Mesendoderm (in vitro differentiated cells): ENCODE results near the gene JUNB.

ENCODE experiments used
- DNase-seq: peaks from one replicate; pipeline ENCODE4 v3.0.0; 2013
- H2AK5ac ChIP-seq: 2 replicates; pipeline ENCODE4 v1.6.1; 2013; ENCODE audit warnings: low read length, inconsistent platforms
- H2BK120ac ChIP-seq: 2 replicates; pipeline ENCODE4 v1.6.1; 2013; ENCODE audit warnings: low read depth, mild to moderate bottlenecking, low read length, moderate library complexity, mixed read lengths
- H2BK15ac ChIP-seq: replicated peaks from 2 replicates; pipeline ENCODE4 v1.6.1; 2013; ENCODE audit warnings: low read depth, mild to moderate bottlenecking, moderate library complexity
- H2BK5ac ChIP-seq: 2 replicates; pipeline ENCODE4 v1.6.1; 2013; ENCODE audit warnings: low read length, inconsistent platforms
- H3K18ac ChIP-seq: 2 replicates; pipeline ENCODE4 v1.6.1; 2013; ENCODE audit warnings: mild to moderate bottlenecking, low read length, mixed read lengths
- H3K23ac ChIP-seq: one replicate; pipeline ENCODE4 v1.6.1; 2013; ENCODE audit warnings: low read length
- H3K27ac ChIP-seq: 2 replicates; pipeline ENCODE4 v1.5.1; 2013; ENCODE audit warnings: low read depth, mild to moderate bottlenecking, inconsistent platforms, low read length, moderate library complexity
- H3K27me3 ChIP-seq: 2 replicates; pipeline ENCODE4 v1.6.1; 2013; ENCODE audit warnings: low read length, control low read depth, mild to moderate bottlenecking, inconsistent platforms; ENCODE audit not compliant: insufficient read depth, poor library complexity
- H3K36me3 ChIP-seq: 2 replicates; pipeline ENCODE4 v1.6.1; 2013; ENCODE audit warnings: low read length, inconsistent platforms; ENCODE audit not compliant: control insufficient read depth, insufficient read depth
- H3K4ac ChIP-seq: one replicate; pipeline ENCODE4 v1.6.1; 2013; ENCODE audit warnings: low read depth, mild to moderate bottlenecking, low read length, moderate library complexity
- H3K4me1 ChIP-seq: 2 replicates; pipeline ENCODE4 v1.6.1; 2013; ENCODE audit warnings: low read depth, low read length, inconsistent platforms; ENCODE audit not compliant: control insufficient read depth
- H3K4me2 ChIP-seq: 2 replicates; pipeline ENCODE4 v1.6.1; 2013; ENCODE audit warnings: low read length
- H3K4me3 ChIP-seq: 2 replicates; pipeline ENCODE4 v1.5.1; 2013; ENCODE audit warnings: mild to moderate bottlenecking, low read length
- H3K56ac ChIP-seq: one replicate; pipeline ENCODE4 v1.6.1; 2013; ENCODE audit warnings: low read length
- H3K79me1 ChIP-seq: 2 replicates; pipeline ENCODE4 v1.6.1; 2013; ENCODE audit warnings: low read length, inconsistent platforms
- H3K79me2 ChIP-seq: 2 replicates; pipeline ENCODE4 v1.6.1; 2013; ENCODE audit warnings: mild to moderate bottlenecking, low read length; ENCODE audit not compliant: control insufficient read depth, insufficient read depth
- H3K9ac ChIP-seq: 2 replicates; pipeline ENCODE4 v1.6.1; 2013; ENCODE audit warnings: low read length, inconsistent platforms
- H4K5ac ChIP-seq: one replicate; pipeline ENCODE4 v1.6.1; 2013; ENCODE audit warnings: low read length
- H4K8ac ChIP-seq: one replicate; pipeline ENCODE4 v1.6.1; 2013; ENCODE audit warnings: low read depth, mild to moderate bottlenecking, control low read depth, low read length, moderate library complexity
- WGBS: extraction: QIAGEN DNeasy Blood & Tissue Kit; methylation state at CpG from one replicate; pipeline ENCODE4 v1.1.7; 2013; ENCODE audit warnings: low lambda C conversion rate, missing lambda C conversion rate; ENCODE audit not compliant: insufficient coverage; ENCODE audit errors: extremely low coverage; 5-methylcytosine and 5-hydroxymethylcytosine counted together

JUNB gene

GRCh38 chr19:12785431-12786031 lies 5.8 kb upstream of the JUNB start:
- no peak overlapping the region for H3K9ac ChIP-seq
- no peak overlapping the region for H4K5ac ChIP-seq
- DNase-seq: no peak
- H3K23ac ChIP-seq: no peak overlapping the region
- H3K79me1 ChIP-seq: no peaks in the 10 kb centered on the region
- no peak overlapping the region for H3K4ac ChIP-seq
- H3K27me3 ChIP-seq: no peaks in the 10 kb centered on the region
- H4K8ac ChIP-seq: no peak overlapping the region
- peak overlapping the region; percentile 78 for H2AK5ac ChIP-seq
- H2BK5ac ChIP-seq: no peak overlapping the region
- H2BK120ac ChIP-seq: no peak overlapping the region
- H3K56ac ChIP-seq: peak overlapping the region; percentile 67
- no peak overlapping the region for H3K18ac ChIP-seq
- peaks cover 15% of the 10 kb centered on the region for H3K4me1 ChIP-seq
- H3K27ac ChIP-seq: no peak overlapping the region
- no peak overlapping the region for H3K4me2 ChIP-seq
- no peak overlapping the region for H2BK15ac ChIP-seq
- H3K4me3 ChIP-seq: no peak overlapping the region
- no peaks in the 10 kb centered on the region for H3K36me3 ChIP-seq
- no peaks in the 10 kb centered on the region for H3K79me2 ChIP-seq
- no CpG with 5 or more reads among the region's 4 CpGs for WGBS

DNA sequence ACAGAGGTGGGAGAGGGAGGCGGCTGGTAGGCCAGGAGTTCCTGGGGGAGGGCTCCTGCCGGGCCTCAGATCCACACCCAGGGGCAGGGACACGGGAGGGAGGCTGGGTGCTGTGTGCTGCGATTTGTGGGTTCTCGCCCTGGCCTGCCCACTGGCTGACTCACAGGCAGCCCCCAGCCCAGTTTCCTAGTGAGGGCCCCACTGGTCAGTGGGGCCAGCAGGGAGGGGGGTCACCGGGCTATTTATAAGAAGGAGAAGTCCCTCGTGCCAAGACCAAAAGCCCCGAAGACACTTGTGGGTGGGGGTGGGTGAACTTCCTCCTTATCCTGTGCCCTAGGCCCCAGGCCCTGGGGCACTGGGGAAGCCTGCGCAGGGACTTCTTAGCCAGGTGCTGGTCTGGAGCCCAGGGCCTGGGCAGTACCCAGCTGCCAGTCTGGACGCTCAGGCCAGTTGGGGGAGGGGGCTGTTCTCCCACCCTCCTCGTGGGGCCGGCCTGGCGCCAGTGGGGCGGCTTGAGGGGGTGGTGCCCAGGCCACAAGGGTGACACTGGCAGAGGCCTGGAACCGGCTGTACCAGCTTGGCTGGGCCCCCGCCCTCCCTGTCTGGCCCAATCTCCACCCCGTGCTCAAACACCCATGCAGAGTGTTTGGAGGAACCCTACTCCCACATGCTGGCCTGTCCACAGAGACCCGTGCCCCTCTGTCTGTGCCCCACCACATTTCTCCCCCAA lies 5.0 kb upstream of the JUNB start:
- H4K8ac ChIP-seq: no peak overlapping the region
- peaks cover 21% of the 10 kb centered on the region for H3K4me1 ChIP-seq
- no peak overlapping the region for H3K4me2 ChIP-seq
- no peaks in the 10 kb centered on the region for H3K27me3 ChIP-seq
- H3K79me1 ChIP-seq: no peaks in the 10 kb centered on the region
- H3K56ac ChIP-seq: peak overlapping the region; percentile 36
- no peak overlapping the region for H2BK15ac ChIP-seq
- peak overlapping the region; percentile 15 for H3K18ac ChIP-seq
- H2BK120ac ChIP-seq: no peak overlapping the region
- no peak overlapping the region for H3K4ac ChIP-seq
- H3K9ac ChIP-seq: no peak overlapping the region
- H3K27ac ChIP-seq: no peak overlapping the region
- DNase-seq: no peak
- H3K4me3 ChIP-seq: no peak overlapping the region
- H4K5ac ChIP-seq: no peak overlapping the region
- no peaks in the 10 kb centered on the region for H3K79me2 ChIP-seq
- H3K23ac ChIP-seq: no peak overlapping the region
- no peaks in the 10 kb centered on the region for H3K36me3 ChIP-seq
- no peak overlapping the region for H2BK5ac ChIP-seq
- no peak overlapping the region for H2AK5ac ChIP-seq
- no CpG with 5 or more reads among the region's 18 CpGs for WGBS

- H3K4me3 ChIP-seq: no peak overlapping the region
- H3K4me1 ChIP-seq: peaks cover 21% of the 10 kb centered on the region
- no peak for DNase-seq
Measured at GRCh38 chr19:12786952-12787351, 4.3 kb upstream of the JUNB start.

DNA sequence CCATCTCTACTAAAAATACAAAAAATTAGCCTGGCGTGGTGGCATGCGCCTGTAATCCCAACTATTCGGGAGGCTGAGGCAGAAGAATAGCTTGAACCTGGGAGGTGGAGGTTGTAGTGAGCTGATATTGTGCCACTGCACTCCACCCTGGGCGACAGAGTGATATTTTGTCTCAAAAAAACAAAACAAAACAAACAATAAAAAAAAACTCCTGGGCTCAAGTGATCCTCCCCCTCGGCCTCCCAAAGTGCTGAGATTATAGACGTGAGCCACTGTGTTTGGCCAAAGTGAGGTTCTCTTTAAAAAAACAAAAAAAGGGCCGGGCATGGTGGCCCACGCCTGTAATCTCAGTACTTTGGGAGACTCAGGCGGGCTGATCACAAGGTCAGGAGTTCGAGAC lies 3.8 kb upstream of the JUNB start:
- Histone ChIP-seq H3K4me2 (no peak overlapping the region), H3K79me2 (no peaks in the 10 kb centered on the region), H3K4me1 (peaks cover 21% of the 10 kb centered on the region), H2AK5ac (no peak overlapping the region), H3K27me3 (no peaks in the 10 kb centered on the region), H2BK120ac (no peak overlapping the region), H4K8ac (no peak overlapping the region), H3K18ac (no peak overlapping the region), H3K27ac (no peak overlapping the region), H3K23ac (no peak overlapping the region), H3K36me3 (no peaks in the 10 kb centered on the region), H3K56ac (no peak overlapping the region), H3K79me1 (no peaks in the 10 kb centered on the region), H2BK15ac (no peak overlapping the region), H3K4me3 (no peak overlapping the region), H3K9ac (no peak overlapping the region), H4K5ac (no peak overlapping the region), H3K4ac (no peak overlapping the region), H2BK5ac (no peak overlapping the region)
- WGBS: no CpG with 5 or more reads among the region's 10 CpGs
- DNase-seq: no peak

More at GRCh38 chr19:12786952-12787351, 4.3 kb upstream of the JUNB start:
- no peak overlapping the region for H3K27ac ChIP-seq
- H3K9ac ChIP-seq: no peak overlapping the region
- H4K8ac ChIP-seq: no peak overlapping the region
- no peaks in the 10 kb centered on the region for H3K27me3 ChIP-seq
- H4K5ac ChIP-seq: no peak overlapping the region
- H3K4me2 ChIP-seq: no peak overlapping the region
- no peak overlapping the region for H3K23ac ChIP-seq
- no peak overlapping the region for H2BK120ac ChIP-seq
- H2BK5ac ChIP-seq: no peak overlapping the region
- no peaks in the 10 kb centered on the region for H3K36me3 ChIP-seq
- no peak overlapping the region for H3K4ac ChIP-seq
- no CpG with 5 or more reads among the region's 3 CpGs for WGBS
- no peaks in the 10 kb centered on the region for H3K79me2 ChIP-seq
- no peak overlapping the region for H3K56ac ChIP-seq
- H2AK5ac ChIP-seq: no peak overlapping the region
- no peak overlapping the region for H2BK15ac ChIP-seq
- no peaks in the 10 kb centered on the region for H3K79me1 ChIP-seq
- H3K18ac ChIP-seq: no peak overlapping the region

GRCh38 chr19:12788042-12788681 lies 3.1 kb upstream of the JUNB start:
- Histone ChIP-seq H2BK15ac (no peak overlapping the region), H2BK120ac (no peak overlapping the region), H4K8ac (no peak overlapping the region), H3K18ac (peak overlapping the region; percentile 33), H3K79me1 (peaks cover 2% of the 10 kb centered on the region), H3K56ac (peak overlapping the region; percentile 84), H2BK5ac (peak overlapping the region; percentile 85), H3K23ac (peak overlapping the region; percentile 6), H3K27ac (peak overlapping the region; percentile 15), H4K5ac (no peak overlapping the region), H3K4me3 (no peak overlapping the region), H3K4me2 (no peak overlapping the region), H3K79me2 (peaks cover 1% of the 10 kb centered on the region), H3K9ac (peak overlapping the region; percentile 71), H3K27me3 (no peaks in the 10 kb centered on the region), H2AK5ac (peak overlapping the region; percentile 72), H3K4me1 (peaks cover 21% of the 10 kb centered on the region), H3K36me3 (no peaks in the 10 kb centered on the region), H3K4ac (no peak overlapping the region)
- no peak for DNase-seq
- WGBS: no CpG with 5 or more reads among the region's 4 CpGs
